SH-SY5Y (cell line): ENCODE measurements around the gene PPP1R14B.

Source experiments
- GATA2 ChIP-seq: IDR thresholded peaks from 2 replicates; pipeline ENCODE4 v1.6.1; 2011; ENCODE audit warnings: mild to moderate bottlenecking, low read depth, low read length
- GATA3 ChIP-seq: IDR thresholded peaks from 2 replicates; pipeline ENCODE4 v1.6.1; 2011; ENCODE audit warnings: low read depth, mild to moderate bottlenecking, low read length, moderate library complexity

GRCh38 chr11:64262271-64263002 lies 15.7 kb upstream of the PPP1R14B start:
- TF ChIP-seq GATA3 (no peak), GATA2 (no peak)
